Iris pigment epithelial cell (primary cell): Measurements from ENCODE around the gene AGPAT4.
"Not testable (repeated sequence)": the region's sequence is repeated elsewhere in the genome, so short reads cannot be mapped to it uniquely, and the experiment has no call there.

Experiments used
- DNase-seq: peaks from one replicate; pipeline ENCODE4 v3.0.0-alpha.2; 2011; ENCODE audit warnings: low read depth

AGPAT4 gene

DNA sequence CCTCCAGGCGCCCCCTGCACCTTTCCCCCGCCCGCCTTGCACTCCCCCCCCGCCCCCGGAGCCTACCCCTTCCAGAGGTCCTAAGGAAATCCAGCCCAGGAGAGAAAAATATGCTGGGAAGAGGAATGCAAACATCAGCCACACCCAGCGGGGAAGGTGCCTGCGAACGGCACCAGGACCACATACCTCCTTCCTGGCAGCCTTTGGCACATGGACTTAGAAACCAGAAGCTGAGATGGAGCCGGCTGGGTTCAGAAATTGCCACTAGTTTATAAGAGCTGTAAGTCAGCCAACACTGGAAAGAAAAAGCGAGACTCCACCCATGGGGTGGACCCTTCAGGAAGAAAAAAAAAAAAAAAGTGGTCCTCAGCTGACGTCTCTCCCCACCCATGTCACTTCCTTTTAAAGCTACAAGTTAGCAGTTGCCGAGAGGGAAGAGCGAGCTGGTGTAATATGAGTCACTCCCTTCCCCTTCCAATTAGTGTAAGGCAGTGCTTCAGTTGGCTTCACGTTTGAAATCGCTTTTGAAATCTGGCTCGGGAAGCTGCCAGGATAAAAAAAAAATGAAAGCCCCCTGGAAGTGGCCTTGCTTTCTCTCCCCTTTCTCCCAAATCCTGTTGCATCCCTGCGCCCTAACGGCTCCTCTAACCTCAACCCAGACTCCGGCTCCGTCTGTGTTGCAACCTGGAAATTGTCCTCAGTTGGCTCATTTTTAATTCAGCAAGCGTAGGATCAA is at the start of gene AGPAT4:
AGPAT4 (minus strand) TSS at position 310 of the 736 bp plus-strand sequence. CDS start 41,848 bp downstream, outside the sequence.
- peak; percentile 98 for DNase-seq

DNA sequence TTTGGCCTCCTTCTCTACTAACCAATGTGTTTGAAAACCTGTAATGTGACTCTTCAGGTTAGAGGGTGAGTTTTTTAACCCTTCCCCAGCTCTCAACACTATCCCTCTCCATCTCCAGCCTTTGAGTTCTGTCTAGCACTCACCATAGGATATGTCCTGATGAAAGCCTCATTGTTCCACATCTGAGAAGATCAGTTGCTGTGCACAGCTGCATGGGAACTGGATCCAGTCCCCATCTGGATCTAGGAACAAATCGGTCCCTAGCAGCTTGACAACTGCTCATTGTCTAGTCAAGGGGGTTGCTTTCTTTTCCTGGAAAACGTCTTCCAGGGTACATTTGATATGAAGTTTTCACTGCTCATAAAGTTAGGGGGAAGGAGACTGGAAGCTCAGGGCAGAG is 45.4 kb upstream of the AGPAT4 start:
- DNase-seq: no peak

GRCh38 chr6:161318456-161318855 is 44.6 kb upstream of the AGPAT4 start:
- no peak for DNase-seq

DNA sequence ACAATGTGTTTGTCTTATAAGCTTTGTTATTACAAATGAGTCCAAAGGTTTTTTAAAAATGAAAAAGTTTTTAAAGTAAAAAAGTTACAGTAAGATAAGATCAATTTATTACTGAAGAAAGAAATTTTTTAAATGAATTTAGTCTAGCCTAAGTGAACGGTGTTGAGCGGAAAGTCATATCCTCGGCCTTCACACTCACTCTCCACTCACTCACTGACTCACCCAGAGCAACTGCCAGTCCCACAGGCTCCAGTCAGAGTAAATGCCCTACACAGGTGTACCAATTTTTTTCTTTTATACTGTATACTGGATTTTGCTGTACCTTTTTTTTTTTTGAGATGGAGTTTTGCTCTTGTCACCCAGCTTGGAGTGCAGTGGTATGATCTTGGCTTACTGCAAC is 42.7 kb upstream of the AGPAT4 start:
- DNase-seq: no peak

GRCh38 chr6:161315246-161315917 is 41.5 kb upstream of the AGPAT4 start:
- DNase-seq: not testable (repeated sequence)

DNA sequence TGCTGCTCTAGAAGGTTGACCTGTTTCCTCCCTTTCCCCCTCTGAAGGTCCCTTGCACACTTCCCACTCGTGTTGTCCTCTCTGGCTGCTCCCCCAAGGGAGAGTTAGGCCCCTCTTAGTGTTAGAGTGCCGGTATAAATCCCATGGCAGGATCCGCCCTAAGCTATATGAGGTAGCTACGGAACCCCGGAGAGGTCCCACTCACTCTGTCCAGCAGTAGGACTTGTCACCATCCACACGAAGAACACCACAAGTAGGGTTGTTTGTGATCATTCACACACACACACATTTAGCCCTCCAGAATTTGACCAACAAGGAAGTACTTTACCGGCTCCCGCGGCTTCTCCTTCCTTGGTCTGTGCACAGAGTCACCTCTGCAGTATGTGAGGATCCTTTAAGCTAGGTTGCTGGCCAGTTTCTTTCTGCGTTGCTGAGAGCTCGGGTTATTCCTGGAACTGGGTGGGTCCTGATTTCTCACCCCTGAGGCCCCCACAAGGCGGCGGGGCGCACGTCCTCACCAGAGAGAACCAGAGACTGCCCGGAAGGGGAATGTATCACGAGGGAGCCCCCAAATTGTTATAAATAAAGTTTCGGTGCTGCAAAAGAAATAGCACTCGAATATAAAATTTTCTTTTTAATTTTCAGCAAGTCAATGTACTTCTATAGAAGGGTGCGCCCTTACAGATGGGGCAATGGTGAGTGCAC is 40.8 kb upstream of the AGPAT4 start:
- DNase-seq: not testable (repeated sequence)

DNA sequence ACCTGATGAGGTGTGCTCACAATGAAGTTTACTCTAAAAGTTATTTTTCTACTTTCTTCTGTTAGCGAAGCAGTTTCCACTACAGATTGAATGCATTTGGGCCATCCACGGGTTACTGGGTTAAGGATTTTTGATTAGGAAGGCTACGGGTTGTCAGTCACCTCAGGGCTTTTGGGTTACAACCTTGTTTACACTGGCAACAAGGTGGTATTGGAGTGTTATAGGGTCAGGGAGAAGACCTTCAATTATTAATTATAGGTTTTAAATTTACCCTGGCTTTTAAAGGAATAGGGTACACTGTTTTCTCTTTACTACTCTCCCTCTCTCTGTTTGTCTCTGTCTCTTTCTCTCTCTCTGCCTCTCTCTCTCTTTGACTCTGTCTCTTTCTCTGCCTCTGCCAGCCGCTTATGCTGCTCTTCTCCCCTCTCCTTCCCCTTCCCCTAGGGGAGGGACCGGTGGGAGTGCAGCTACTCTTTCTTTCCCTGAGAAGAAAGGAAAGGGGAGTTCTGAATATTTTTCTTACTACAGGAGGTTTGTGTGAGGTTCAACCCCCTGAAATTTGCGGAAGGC is 40.2 kb upstream of the AGPAT4 start:
- no peak for DNase-seq

DNA sequence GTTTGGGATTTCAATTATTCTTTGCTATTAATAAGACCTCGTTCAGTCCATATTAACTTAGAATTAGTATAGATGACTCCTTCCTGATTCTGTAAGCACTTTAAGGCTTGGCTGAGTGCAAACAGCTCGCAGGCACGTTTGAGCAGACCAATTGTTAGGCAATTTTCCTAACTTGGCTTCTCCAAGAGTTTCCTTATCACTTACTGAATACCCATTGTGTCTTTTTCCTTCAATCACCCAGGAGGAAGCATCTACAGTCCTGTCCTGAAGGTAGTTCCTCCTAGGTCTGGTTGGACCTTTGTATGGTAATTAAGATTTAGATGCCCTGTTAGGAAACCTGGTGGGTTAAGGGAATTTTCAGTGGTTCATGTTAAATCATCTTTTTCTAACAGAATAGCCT is 39.6 kb upstream of the AGPAT4 start:
- DNase-seq: not testable (repeated sequence)

DNA sequence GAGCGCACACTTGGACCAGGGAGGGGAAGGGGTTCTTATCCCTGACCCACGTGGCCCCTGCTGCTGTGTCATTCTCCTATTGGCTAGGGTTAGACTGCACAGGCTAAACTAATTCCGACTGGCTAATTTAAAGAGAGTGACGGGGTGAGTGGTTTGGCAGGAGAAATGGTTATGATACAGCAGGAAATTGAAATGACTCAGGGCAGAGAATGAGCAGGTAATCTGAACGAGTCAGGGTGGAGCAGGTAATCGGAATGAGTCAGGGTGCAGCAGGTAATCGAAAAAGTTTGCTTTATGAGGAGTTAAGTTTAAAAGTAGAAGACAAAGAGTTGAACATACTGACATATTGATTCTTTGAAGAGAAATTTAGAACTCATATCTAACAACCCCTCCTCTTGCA is 35.9 kb upstream of the AGPAT4 start:
- DNase-seq: not testable (repeated sequence)

GRCh38 chr6:161308075-161308655 is 34.3 kb upstream of the AGPAT4 start:
- no peak for DNase-seq

- no peak for DNase-seq
These were observed 32.0 kb upstream of the AGPAT4 start for GRCh38 chr6:161305860-161306259.

GRCh38 chr6:161303628-161304340 is 29.9 kb upstream of the AGPAT4 start:
- DNase-seq: peak; percentile 66

GRCh38 chr6:161302949-161303348 is 29.1 kb upstream of the AGPAT4 start:
- DNase-seq: peak; percentile 17

DNA sequence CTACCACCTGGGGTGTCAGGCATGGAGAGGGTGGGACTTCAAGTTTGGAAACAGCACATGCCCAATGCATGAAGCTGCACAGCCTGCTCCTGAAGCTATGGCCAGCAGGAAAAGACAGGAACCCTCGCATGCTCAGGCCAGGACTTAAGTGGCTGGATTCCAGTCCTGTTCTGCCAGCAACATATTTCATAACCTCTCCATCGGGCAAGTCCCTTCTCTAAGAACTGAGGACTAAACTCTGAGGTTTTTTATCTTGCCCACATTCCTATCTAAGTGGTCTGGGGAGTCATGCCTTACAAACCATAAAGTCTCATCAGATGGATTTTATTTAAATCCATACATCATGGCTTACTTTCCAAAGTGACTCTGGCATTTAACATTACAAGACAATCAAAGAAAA is 27.5 kb upstream of the AGPAT4 start:
- peak; percentile 89 for DNase-seq

GRCh38 chr6:161300823-161301222 is 27.0 kb upstream of the AGPAT4 start:
- peak; percentile 38 for DNase-seq

DNA sequence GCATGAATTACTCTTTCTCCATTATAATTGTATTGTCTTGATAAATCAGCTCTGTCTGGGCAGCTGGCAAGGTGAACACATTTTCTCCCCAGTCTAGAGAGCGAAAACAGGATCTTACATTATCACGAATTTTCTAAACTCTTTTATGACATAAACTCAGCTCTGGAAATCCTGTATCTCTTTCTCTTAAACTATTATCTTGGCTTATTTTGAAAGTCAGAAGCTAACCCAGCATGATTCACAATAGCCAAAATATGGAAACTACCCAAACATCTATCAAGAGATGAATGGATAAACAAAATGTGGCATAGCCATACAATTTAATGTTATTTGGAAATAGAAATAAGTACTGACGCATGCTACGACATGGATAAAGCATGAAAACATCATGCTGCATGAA is 25.9 kb upstream of the AGPAT4 start:
- DNase-seq: no peak

- no peak for DNase-seq
These were observed 21.9 kb upstream of the AGPAT4 start for GRCh38 chr6:161295784-161296183.

DNA sequence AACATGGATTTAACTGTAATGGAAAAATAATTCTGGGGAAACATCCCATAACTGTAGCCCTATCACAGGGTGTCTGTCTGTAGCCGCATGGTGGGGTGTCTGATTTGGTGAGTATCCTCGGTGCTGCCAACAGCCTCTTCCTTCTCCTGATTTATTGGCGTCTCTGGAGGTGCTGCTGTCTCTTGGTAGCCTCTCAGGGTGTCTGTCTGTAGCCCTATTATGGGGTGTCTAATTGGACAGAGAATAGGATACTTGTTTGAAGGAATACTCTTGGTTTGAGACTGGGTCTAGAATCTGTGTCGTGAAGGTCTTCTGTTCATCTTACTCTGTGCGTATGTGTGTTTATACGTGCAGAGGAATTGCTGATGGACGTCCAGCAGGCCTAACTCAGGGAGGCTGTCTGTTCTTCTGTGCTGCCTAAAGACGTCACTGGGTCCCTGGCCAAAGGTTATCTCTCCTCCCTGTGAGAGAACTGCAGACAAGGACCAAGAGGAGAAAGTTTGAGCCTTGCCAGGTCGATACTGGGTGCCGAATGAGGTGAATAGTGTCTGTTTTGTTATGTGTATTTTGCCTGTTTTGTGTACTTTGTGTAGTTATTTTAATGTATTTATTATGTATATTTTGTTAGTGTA is 18.9 kb upstream of the AGPAT4 start:
- DNase-seq: no peak

DNA sequence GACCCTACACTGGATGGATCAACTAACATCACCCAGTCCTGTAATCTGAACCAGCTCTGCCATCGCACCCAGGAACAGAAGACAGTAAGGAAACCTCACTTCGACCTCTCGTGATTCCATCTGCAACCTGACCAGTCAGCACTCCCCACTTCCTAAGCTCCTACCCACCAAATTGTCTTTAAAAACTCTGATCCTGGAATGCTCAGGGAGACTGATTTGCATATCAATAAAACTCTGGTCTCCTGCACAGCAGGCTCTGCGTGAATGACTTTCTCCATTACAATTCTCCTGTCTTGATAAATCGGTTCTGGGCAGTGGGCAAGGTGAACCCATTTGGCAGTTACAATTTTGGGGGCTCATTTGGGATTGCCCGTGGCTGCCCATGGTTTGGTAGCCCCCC is 18.3 kb upstream of the AGPAT4 start:
- DNase-seq: no peak

- no peak for DNase-seq
These were observed 16.9 kb upstream of the AGPAT4 start for GRCh38 chr6:161290751-161291150.

DNA sequence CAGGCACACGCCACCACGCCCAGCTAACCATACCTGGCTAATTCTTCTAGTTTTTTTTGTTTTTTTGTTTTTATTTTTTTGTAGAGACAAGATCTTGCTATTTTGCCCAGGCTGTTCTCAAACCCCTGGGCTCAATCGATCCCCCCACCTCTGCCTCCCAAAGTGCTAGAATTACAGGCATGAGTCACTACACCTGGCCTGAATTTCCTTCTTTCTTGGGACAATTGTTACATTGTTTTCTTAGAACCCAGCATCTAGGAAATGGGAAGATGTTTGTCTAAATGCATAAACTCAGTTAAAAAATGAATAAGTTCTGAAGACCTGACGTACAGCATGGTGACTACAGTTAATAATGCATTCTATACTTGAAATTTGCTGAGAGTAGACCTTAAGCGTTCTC is 10.8 kb upstream of the AGPAT4 start:
- no peak for DNase-seq
